Neuron (in vitro differentiated cells): ENCODE data around the gene CFAP299.
"Not testable (repeated sequence)": the region's sequence is repeated elsewhere in the genome, so short reads cannot be mapped to it uniquely, and the experiment has no call there.

Source experiments
- H2AFZ ChIP-seq: one replicate; pipeline ENCODE4 v1.6.1; 2013; ENCODE audit warnings: low read depth, mild to moderate bottlenecking, inconsistent platforms, low read length, moderate library complexity
- H3K27me3 ChIP-seq: one replicate; pipeline ENCODE4 v1.6.1; 2013; ENCODE audit warnings: low read length; ENCODE audit not compliant: insufficient read depth
- H3K36me3 ChIP-seq: one replicate; pipeline ENCODE4 v1.6.1; 2013; ENCODE audit warnings: low read length; ENCODE audit not compliant: insufficient read depth
- H3K4me1 ChIP-seq: one replicate; pipeline ENCODE4 v1.6.1; 2013; ENCODE audit warnings: low read length; ENCODE audit not compliant: insufficient read depth
- H3K4me3 ChIP-seq: 2 replicates; pipeline ENCODE4 v1.5.1; 2013; ENCODE audit warnings: mild to moderate bottlenecking, low read length, moderate library complexity
- H3K9me3 ChIP-seq: one replicate; pipeline ENCODE4 v1.6.1; 2013; ENCODE audit warnings: low read length

CFAP299 gene

DNA sequence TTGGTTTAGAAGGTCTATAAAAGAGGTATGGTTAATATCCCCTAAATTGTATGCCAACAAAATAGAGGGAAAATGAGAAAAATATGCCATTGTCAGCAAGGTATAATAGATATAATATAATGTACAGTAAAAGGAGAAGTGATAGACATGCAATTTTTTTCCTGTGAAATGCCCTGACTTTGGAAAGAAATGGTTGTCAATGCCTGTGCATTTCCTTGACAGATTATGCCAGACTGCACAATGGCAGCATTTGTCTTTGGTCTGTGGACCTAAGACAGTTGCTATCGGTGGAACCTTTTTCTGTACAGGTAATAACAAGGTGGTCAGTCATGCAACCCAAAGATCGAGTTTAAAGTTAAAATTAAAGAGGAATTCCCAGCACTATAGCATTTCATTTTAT lies 301.7 kb downstream of the CFAP299 start:
- Histone ChIP-seq H2AFZ (no peak overlapping the region), H3K4me3 (no peak overlapping the region), H3K4me1 (no peaks in the 10 kb centered on the region), H3K27me3 (no peaks in the 10 kb centered on the region), H3K9me3 (no peaks in the 10 kb centered on the region), H3K36me3 (no peaks in the 10 kb centered on the region)

GRCh38 chr4:80646061-80646460 lies 310.5 kb downstream of the CFAP299 start:
- Histone ChIP-seq H3K36me3 (no peaks in the 10 kb centered on the region), H2AFZ (no peak overlapping the region), H3K9me3 (no peaks in the 10 kb centered on the region), H3K4me3 (no peak overlapping the region), H3K27me3 (no peaks in the 10 kb centered on the region), H3K4me1 (no peaks in the 10 kb centered on the region)

DNA sequence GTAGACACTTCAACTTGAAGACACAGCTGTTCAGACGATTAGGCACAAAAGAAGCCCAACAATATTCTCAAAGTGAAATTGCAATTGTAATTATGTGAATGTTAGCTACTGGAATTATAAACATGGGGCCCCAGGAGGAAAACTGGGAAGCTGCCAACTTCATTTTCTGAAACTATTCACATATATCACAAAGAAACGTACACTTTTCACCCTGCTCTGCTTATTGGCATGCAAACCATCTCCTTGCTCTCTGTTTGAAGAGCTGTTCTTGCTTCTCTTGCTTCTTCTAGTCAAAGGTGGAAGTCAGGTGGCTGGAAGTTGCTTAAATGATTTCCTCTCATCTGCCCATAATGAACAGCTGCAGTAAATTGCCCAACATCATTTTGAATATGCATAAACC lies 320.1 kb downstream of the CFAP299 start:
- Histone ChIP-seq H3K4me3 (no peak overlapping the region), H3K27me3 (no peaks in the 10 kb centered on the region), H3K4me1 (no peaks in the 10 kb centered on the region), H2AFZ (no peak overlapping the region), H3K36me3 (no peaks in the 10 kb centered on the region), H3K9me3 (no peaks in the 10 kb centered on the region)

- not testable (repeated sequence) for H3K4me3 ChIP-seq, H3K27me3 ChIP-seq, H3K36me3 ChIP-seq, H3K9me3 ChIP-seq, H3K4me1 ChIP-seq, H2AFZ ChIP-seq
Measured at GRCh38 chr4:80670118-80670517, 334.6 kb downstream of the CFAP299 start.

GRCh38 chr4:80678413-80678812 lies 342.9 kb downstream of the CFAP299 start:
- Histone ChIP-seq H3K4me1 (no peaks in the 10 kb centered on the region), H3K36me3 (no peaks in the 10 kb centered on the region), H3K9me3 (no peaks in the 10 kb centered on the region), H3K27me3 (no peaks in the 10 kb centered on the region), H2AFZ (no peak overlapping the region), H3K4me3 (no peak overlapping the region)

GRCh38 chr4:80680934-80681333 lies 345.4 kb downstream of the CFAP299 start:
- Histone ChIP-seq H3K9me3 (no peaks in the 10 kb centered on the region), H3K4me3 (no peak overlapping the region), H3K4me1 (no peaks in the 10 kb centered on the region), H3K36me3 (no peaks in the 10 kb centered on the region), H2AFZ (no peak overlapping the region), H3K27me3 (no peaks in the 10 kb centered on the region)

GRCh38 chr4:80685214-80685613 lies 349.7 kb downstream of the CFAP299 start:
- no peaks in the 10 kb centered on the region for H3K27me3 ChIP-seq
- H3K9me3 ChIP-seq: no peaks in the 10 kb centered on the region
- no peaks in the 10 kb centered on the region for H3K4me1 ChIP-seq
- no peak overlapping the region for H3K4me3 ChIP-seq
- H2AFZ ChIP-seq: no peak overlapping the region
- H3K36me3 ChIP-seq: no peaks in the 10 kb centered on the region

- not testable (repeated sequence) for H3K27me3 ChIP-seq, H3K36me3 ChIP-seq, H3K9me3 ChIP-seq, H2AFZ ChIP-seq, H3K4me1 ChIP-seq, H3K4me3 ChIP-seq
Measured at GRCh38 chr4:80687736-80688135, 352.2 kb downstream of the CFAP299 start.

DNA sequence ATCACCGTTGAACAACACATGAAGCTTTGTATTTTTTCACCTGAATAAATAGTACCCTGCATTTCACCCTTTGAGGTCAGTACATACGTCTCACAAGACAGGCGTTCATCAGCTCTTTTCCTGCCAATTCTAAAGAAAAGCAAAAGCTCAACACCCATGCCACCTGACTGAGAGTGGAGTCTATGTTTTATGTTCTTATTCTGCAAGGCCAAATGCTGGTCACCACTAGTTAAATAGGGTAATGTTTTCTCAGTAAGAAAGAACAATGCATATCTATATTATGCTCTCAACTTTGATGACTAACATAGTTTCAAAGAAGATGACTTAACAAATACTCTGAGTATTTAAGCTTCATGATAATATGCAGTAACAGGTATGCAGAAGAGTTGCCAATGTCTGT lies 358.6 kb downstream of the CFAP299 start:
- Histone ChIP-seq H3K9me3 (no peaks in the 10 kb centered on the region), H3K4me3 (no peak overlapping the region), H2AFZ (no peak overlapping the region), H3K27me3 (no peaks in the 10 kb centered on the region), H3K36me3 (no peaks in the 10 kb centered on the region), H3K4me1 (no peaks in the 10 kb centered on the region)

GRCh38 chr4:80705311-80705710 lies 369.8 kb downstream of the CFAP299 start:
- Histone ChIP-seq H3K27me3 (no peaks in the 10 kb centered on the region), H2AFZ (no peak overlapping the region), H3K4me1 (no peaks in the 10 kb centered on the region), H3K4me3 (no peak overlapping the region), H3K9me3 (no peaks in the 10 kb centered on the region), H3K36me3 (no peaks in the 10 kb centered on the region)

DNA sequence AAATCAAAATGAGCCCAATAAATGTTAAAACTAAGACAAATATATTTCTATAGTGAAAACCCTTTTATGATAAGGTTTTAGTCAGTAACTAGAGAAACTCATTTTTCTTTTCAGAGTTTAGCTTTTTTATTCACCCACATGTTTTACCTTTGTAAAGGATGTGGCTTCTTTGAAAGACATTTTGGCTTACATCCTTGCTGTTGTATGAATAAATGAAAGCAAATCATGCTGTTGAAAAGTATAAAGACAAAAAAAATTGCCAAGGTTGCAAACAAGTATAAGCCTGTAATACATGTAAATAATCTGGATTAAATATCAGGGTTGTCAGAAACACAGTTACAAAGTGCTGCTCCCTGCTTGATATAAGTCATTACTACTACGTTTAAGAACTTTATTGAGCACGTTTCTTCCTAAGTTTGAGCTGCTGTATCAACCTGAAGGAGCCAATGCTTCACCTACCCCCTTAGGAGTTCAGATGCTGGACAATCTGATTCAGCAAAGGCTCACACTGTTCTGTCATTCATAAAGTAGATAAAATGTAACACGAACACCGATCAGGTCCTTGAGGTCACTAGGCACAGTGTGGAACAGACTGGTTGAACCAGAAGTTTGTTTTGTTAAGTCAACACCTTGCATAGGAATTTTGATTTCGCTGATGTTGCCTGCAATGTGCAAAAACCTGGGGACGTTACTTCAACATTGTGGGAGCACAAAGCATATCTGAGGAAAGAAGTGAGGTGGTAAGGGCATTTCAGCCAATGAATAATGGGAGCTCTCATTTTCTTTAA lies 373.7 kb downstream of the CFAP299 start:
- H3K27me3 ChIP-seq: no peaks in the 10 kb centered on the region
- H3K36me3 ChIP-seq: no peaks in the 10 kb centered on the region

GRCh38 chr4:80710748-80711451 lies 375.4 kb downstream of the CFAP299 start:
- Histone ChIP-seq H3K27me3 (no peaks in the 10 kb centered on the region), H2AFZ (no peak overlapping the region), H3K36me3 (no peaks in the 10 kb centered on the region), H3K4me1 (no peaks in the 10 kb centered on the region), H3K4me3 (no peak overlapping the region), H3K9me3 (no peaks in the 10 kb centered on the region)

More for the DNA sequence above, 373.7 kb downstream of the CFAP299 start:
- H2AFZ ChIP-seq: no peak overlapping the region
- H3K9me3 ChIP-seq: no peaks in the 10 kb centered on the region
- H3K4me3 ChIP-seq: no peak overlapping the region
- no peaks in the 10 kb centered on the region for H3K4me1 ChIP-seq

GRCh38 chr4:80711956-80712355 lies 376.4 kb downstream of the CFAP299 start:
- Histone ChIP-seq H3K4me3 (no peak overlapping the region), H3K27me3 (no peaks in the 10 kb centered on the region), H3K9me3 (no peaks in the 10 kb centered on the region), H3K36me3 (no peaks in the 10 kb centered on the region), H2AFZ (no peak overlapping the region), H3K4me1 (no peaks in the 10 kb centered on the region)
